Measurements from ENCODE around the gene LHX6.

GRCh38 chr9:122223435-122223834, 5.3 kb downstream of the LHX6 start:
- no peak for TF ChIP-seq CTCF (IDR thresholded peaks at IDR 0.05)
- TF ChIP-seq ZFX (IDR thresholded peaks at IDR 0.05; ENCODE audit: borderline replicate concordance) = no peak

All from 22Rv1 (cell line).